ENCODE data around the gene GABRD. TPM values are rescaled to one million over a fixed set of nuclear protein-coding genes. Genes with fewer than 3 reads are reported as not detected.
A peak's percentile ranks its signal among the peaks of the same experiment; 100 is the strongest.

Gene GABRD
- total and polyA plus RNA-seq, 2 of the 13 experiments (the other 11 are each of a cell fraction or from before 2014, with no cell fraction given), result not detected

- no peak for TF ChIP-seq ZNF781 (CRISPR knock-in tag; IDR thresholded peaks at IDR 0.05; ENCODE audit: borderline replicate concordance, not compliant biosample characterization)
- no peak for TF ChIP-seq ZNF816 (CRISPR knock-in tag; IDR thresholded peaks at IDR 0.05; ENCODE audit: borderline replicate concordance)
- no peak for TF ChIP-seq PBX3 (CRISPR knock-in tag; IDR thresholded peaks at IDR 0.05; ENCODE audit: borderline replicate concordance)
- TF ChIP-seq, protein P1, sequence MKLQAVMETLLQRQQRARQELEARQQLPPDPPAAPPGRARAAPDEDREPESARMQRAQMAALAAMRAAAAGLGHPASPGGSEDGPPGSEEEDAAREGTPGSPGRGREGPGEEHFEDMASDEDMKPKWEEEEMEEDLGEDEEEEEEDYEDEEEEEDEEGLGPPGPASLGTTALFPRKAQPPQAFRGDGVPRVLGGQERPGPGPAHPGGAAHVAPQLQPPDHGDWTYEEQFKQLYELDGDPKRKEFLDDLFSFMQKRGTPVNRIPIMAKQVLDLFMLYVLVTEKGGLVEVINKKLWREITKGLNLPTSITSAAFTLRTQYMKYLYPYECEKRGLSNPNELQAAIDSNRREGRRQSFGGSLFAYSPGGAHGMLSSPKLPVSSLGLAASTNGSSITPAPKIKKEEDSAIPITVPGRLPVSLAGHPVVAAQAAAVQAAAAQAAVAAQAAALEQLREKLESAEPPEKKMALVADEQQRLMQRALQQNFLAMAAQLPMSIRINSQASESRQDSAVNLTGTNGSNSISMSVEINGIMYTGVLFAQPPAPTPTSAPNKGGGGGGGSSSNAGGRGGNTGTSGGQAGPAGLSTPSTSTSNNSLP (IDR thresholded peaks at IDR 0.05; ENCODE audit: low read depth, low read length), result no peak
- no peak for TF ChIP-seq ZNF260 (CRISPR knock-in tag; IDR thresholded peaks at IDR 0.05; ENCODE audit: borderline replicate concordance, low read depth)
- no peak for TF ChIP-seq ZNF180 (CRISPR knock-in tag; IDR thresholded peaks at IDR 0.05; ENCODE audit: borderline replicate concordance, low read depth)
- TF ChIP-seq FOXO4 (CRISPR knock-in tag; conservative IDR thresholded peaks at IDR 0.05), result no peak
- no peak for TF ChIP-seq POLR2AphosphoS2 (IDR thresholded peaks at IDR 0.05; ENCODE audit: low read depth, low read length)
- no peak for TF ChIP-seq ZNF331 (CRISPR knock-in tag; IDR thresholded peaks at IDR 0.05)
- TF ChIP-seq ZNF749 (CRISPR knock-in tag; IDR thresholded peaks at IDR 0.05; ENCODE audit: borderline replicate concordance), result no peak
- peak; percentile 66; the same call in 1 of the 2 replicates for TF ChIP-seq ZBTB2 (CRISPR knock-in tag; IDR thresholded peaks at IDR 0.05; ENCODE audit: low read depth)
- 0 out of 2 replicates have a peak, but pooled peaks have one; percentile 28 for TF ChIP-seq ZMAT3 (CRISPR knock-in tag; conservative IDR thresholded peaks at IDR 0.05)
- TF ChIP-seq ZNF850 (CRISPR knock-in tag; conservative IDR thresholded peaks at IDR 0.05), result no peak
- TF ChIP-seq CC2D1A (CRISPR knock-in tag; IDR thresholded peaks at IDR 0.05), result no peak
- no peak for TF ChIP-seq ZNF7 (CRISPR knock-in tag; IDR thresholded peaks at IDR 0.05)
- TF ChIP-seq U2AF2 (IDR thresholded peaks at IDR 0.05; ENCODE audit: low read depth, low read length), result no peak
- no peak for TF ChIP-seq THYN1 (CRISPR knock-in tag; IDR thresholded peaks at IDR 0.05; ENCODE audit: borderline replicate concordance, low read depth)
- no peak for TF ChIP-seq NCOA1 (CRISPR knock-in tag; IDR thresholded peaks at IDR 0.05)
- TF ChIP-seq RBM39 (IDR thresholded peaks at IDR 0.05; ENCODE audit: low read depth, low read length, poor library complexity, severe bottlenecking), result no peak
- no peak for TF ChIP-seq PAWR (CRISPR knock-in tag; IDR thresholded peaks at IDR 0.05; ENCODE audit: borderline replicate concordance)
- TF ChIP-seq TEAD2 (CRISPR knock-in tag; IDR thresholded peaks at IDR 0.05), result no peak
Observed at GRCh38 chr1:2044510-2045319, 25.6 kb downstream of the GABRD start (continued).

All from HepG2 (cell line).